HG02852 (cell line): ENCODE data around the gene ZNF516.

Source experiments
- ATAC-seq: cut with Tn5 transposase; IDR thresholded peaks from one replicate; pipeline ENCODE4 v1.9.1; 2021; ENCODE audit warnings: mild to moderate bottlenecking, moderate library complexity; ENCODE audit not compliant: unreplicated experiment

The ZNF516 gene

DNA sequence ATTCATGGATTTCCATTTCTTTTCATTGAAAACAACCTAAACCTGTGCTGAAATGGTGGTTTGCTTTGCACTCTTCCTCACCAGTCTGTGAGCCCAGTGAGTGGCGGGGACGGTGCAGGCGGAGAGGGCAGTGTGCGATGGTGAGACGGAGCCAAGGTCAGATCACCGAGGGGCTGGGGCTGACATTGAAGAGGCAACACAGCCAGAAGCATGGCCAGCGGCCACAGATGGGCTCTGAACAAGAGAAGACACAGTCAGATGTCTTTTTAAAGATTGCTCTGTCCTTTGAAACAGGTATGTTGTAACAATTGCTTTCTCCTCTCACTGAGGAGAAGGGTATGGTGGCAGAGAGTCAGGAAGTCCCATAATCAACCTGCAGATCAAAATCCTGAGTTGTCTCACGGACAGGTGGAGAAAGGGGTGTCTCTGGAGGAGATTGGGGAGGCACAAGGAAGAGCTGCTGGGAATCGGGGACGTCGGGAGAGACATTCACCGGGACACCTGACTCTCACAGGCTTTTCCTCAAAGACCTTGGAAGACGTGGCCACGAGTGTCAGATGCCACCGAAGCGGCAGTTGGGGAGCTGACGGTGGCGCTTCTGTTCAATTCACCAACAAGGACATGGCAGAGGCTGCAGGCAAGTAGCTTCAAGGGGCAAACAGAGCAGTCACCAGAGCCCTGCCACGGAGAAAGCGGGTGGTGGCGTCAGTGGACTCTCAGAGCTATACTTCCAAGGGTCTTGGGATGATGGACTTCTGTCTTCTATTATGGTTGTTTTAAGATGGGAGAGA, 12.1 kb upstream of the ZNF516 start:
- ATAC-seq, result no peak

DNA sequence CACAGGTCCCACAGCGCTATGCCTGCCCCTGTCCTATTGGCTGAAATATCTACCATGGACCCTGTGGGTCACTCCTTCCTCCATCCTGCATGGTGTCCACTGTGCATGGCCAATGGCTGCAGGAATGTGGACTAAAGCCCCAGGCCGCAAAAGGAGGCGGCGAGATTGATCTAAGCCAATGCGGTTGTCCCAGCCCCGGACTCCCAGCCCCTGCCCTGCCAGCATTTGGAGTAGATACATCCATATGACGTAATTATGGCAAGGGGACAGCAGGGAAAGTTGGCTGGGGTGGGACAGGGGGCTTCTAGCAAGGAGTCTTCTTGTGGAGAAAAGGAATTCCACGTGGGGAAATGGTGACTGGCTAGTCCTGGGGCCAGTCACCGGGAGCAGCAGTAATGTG, 11.4 kb upstream of the ZNF516 start:
- no peak for ATAC-seq

DNA sequence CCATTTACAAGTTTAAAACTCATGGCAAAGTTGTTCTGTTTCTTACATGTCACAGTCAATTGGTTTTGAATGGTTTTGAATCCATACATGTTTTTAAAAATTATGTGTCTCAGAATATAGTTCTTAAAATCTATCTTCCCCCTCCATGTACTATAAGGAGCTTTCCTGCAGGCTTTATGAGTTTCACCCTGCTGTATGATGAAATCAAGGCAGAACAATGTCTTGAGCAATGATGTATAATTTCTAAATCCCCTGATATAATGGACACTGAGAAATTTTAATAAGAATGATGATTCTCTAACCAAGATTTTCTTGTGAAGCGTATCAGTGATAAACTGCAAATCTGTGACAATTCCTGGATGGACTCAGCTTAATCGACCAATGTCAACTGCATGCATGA, 10.6 kb upstream of the ZNF516 start:
- ATAC-seq, result no peak

DNA sequence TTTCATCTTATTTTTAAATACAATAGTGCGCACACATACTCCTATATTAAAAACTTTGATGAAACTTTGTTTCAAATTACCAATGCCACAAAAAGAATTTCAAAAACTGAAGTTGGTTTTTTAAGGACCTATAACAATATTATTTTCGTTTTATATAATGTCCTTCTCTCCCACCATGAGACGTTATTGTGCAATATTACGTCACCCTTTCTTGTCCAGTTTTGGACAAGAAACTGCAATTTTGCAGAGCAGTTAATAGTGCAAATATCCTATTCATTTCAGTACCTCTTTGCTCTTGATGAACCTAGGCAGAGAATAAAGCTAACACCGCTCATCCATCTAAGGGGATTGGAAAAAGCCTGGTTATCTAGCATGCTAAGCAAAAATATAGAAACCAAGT, 9.7 kb upstream of the ZNF516 start:
- ATAC-seq, result no peak

DNA sequence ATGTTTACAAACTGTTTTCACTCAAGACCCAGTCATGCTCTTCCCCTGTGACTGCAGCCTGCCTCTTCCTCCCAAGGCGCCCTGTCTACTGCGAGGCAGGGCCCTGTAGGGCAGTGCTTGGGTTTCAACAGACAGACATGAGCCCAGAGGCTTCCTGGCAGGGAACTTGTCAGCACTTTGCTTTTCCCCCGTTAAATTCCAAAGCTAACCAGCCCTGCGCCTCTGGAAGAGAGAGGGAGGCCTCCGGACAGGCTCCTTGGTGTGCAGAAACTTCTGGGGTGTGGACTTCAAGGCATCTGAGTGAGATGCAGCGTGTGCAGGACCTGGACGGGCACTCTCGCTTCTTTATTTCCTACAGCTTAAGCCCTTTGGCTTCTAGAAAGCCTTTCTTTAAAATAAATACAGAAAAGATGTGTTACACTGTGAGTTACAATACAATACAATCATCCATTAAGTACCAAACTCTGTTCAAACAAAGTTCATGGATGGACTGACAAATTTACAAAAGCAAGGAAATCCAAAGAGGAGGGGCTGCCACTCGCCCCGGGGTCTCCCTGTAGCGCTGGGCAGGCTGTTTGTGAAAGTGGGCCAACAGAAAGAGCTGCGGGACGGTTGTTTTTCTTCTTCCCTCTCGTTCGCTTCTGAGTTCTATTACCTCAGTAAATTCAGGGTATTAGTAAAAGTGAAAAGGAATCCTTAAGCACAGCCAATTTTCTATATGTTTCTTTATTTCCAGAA, 8.8 kb upstream of the ZNF516 start:
- ATAC-seq, result no peak

DNA sequence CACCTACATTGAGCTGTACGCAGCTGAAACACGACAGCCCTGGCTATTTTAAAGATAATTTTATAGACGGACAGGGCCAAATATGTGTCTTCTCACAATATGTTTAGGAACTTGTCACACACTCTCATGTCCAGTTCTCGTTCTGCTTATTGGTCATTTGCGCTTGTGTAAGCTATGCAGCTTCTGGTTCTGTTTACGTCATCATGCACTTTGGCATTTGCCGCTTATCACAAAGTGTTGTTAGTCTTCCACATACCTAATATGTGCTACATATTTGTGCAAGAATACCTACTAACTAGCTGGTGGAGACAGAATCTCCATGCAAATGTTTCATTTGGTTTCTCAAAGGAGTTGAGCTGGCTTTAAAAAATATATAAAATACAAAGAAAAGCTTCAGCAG, 7.5 kb upstream of the ZNF516 start:
- no peak for ATAC-seq

DNA sequence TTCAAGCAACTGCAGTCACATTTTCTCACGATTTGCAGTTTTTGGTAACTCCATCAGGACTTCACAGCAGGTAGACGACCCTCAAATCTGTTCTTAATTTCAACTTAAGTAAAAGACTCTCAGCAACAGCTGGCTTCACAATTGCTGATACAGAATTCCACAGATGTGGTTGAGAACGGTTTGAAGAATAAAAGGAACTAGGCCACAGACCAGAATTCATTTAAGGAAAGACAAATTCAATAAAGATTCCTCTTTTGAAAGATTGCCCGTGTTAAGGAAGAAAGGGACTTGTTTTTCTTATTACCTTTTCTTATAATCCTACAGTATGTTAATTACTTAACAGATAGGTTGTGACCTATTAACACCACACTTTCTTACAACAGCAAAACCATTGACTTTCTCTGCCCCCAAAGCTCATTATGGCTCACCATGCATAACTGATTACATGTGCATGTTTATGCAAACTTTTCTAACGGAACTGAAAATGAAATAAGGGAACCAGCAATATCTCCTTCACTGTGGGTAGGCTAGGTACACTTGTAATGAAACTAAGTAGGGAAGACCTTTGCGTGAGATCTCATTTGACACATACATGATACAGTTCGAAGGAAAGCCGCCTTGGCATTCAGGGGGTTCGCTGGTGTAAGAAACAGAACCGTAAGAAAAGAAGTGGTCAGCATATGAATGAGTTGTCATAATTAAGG, 4.7 kb upstream of the ZNF516 start:
- ATAC-seq, result peak; percentile 92

DNA sequence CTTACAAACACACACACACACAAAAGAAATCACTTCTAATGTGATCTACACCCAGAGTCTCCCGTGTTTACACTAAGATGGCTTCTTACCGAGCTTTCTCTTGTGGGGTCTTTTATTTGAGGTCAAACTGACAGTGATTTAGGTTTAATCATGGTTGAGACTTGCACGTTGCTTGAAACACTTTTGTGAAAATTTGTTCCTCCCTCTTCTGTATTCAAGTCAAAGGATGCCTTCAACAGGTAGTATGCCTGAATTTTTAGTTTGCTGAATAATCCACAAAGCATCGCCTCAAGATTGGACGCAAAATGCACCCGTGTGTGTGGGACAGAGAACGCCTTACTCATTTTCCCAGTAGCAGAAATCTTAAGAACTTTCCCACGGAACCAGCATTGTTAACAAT, 4.0 kb upstream of the ZNF516 start:
- ATAC-seq, result no peak

DNA sequence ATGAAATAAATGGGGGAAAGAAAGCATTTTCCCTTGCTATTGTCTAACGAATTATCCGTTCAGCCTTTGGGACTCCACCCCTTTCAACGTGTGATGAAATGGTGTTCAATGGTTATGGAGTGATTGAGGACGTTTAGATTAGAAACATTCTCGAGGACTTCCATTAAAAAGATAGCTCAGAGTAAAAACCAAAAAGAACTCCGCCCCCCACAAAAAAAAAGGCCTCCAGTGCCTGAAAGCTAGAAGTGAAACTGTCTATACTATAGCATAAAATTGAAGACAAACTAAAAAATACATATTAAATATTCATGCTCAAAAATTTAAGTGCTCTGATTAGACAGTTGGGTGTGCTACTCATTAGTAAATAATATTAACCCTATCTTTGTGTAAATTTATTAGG, 3.0 kb upstream of the ZNF516 start:
- ATAC-seq, result no peak

DNA sequence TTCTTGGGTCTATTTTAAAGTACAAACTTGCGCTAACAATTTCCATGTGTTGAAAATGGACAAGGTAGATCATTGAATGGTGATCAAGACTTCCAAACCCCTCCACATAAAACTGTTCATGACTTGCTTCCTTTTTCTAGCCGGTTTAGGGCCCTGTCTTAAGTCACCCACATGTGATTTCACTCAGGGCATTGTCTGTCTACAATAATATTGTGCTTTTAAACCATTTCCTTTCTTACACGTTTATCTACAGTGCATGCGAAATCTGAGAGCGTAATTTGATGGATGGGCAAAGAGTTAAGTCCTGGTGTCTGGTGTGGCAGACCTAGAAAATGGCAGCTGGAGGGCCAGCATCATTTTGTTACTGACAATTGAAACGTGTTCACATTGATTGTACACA, 2.0 kb upstream of the ZNF516 start:
- no peak for ATAC-seq

DNA sequence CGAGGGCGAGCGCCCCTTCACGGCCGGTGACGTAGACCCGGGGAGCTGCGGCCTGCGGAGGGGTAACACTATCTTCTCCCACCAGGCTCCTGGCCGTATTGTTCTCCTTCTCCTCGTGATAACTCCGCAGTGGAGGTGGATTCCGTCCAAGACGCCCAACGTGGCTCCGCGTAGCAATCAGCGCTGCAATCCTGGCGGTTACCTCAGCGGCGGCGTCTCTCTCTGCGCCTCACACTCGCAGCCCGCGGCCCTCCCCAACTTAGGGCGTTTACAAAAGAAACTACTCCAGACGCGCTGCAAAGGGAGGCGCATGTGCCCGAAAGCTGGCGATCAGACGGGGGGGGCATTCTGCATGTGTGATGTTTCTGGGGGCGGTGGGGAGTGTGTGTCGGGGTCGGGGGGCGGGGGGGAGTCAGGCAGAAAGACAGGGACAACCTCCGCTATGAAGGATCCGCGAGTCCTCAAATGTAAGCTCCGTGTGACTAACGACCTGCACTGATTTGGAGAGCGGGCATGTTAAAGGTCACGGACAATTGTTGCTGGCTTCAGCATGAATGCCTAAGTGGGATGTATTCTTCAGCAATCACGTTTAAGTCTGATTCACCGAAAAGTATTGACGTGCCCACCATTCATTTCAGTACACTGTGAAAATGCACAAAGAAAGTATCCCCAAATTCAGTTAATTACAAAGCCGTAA, 1.3 kb upstream of the ZNF516 start:
- no peak for ATAC-seq

DNA sequence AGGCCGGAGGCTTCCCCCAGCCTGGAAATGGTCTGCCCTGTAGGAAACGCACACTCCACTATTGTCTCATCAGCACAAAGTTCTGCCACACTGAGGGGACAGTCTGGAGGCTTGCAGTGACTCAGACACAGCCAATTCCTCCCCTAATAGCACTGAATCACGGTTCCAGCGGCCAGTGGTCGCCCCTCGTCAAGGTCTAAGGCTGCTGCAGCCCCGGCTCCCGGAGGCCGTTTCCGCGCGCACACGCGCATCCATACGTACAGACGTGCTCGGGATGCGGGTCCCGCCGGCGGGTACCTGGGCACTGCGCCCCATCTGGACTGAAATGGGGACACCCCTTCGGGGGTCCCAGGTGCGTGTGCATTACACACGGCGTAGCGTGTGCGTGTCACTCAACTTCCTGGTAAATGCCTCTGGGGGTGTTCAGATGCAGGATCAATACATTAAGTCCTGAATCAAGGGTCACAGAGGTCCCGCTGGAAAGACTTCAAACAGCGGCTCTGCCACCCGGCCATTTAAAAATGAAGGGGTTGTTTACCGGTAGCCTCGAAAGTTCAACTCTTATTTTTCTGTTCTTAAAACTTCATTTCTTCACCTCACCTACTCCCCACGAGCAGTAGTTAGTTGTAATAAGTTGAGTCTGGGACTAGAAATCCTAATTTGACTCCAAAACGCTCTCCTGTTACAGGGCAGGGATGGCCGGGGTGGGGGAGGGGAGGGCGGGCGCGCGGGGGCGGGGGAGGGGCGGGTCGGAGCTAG, 572 bp upstream of the ZNF516 start:
- ATAC-seq, result no peak

DNA sequence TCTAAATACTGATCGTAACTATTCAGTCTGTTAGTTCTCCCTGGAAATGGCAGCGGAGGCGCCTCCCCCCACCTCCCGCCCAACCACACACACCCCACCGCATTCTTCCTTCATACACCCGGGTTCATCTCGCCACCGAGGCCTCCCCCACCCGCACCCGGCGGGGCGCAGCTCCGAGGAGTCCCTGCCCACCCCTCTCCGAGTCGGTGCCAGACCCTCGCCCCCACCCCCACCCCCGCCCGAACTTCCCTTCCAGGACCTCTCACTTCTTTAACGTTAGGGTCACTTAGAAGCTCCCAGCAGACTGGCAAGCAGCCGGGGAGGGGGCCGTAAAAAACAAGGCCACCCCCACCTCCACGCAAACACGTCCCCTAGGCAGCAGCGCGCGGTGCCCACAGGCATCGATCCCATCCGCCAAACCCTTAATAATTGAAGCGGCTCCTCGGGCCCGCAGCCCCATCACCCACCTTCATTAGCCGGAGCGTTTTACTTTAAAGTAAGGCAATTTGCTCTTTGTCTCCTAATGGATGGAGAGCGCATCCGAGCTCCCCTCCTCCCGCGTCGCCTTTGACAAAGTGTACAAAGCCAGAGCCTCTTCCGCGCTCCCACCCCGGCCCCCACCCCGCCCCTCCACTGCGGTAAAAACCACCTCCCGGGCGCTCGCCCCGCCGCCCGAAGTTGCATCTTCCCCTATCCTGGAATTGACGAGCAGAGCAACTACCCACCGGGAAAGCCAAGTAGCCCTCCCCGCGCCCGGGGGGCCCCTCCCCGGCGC, 624 bp downstream of the ZNF516 start:
- ATAC-seq, result no peak

DNA sequence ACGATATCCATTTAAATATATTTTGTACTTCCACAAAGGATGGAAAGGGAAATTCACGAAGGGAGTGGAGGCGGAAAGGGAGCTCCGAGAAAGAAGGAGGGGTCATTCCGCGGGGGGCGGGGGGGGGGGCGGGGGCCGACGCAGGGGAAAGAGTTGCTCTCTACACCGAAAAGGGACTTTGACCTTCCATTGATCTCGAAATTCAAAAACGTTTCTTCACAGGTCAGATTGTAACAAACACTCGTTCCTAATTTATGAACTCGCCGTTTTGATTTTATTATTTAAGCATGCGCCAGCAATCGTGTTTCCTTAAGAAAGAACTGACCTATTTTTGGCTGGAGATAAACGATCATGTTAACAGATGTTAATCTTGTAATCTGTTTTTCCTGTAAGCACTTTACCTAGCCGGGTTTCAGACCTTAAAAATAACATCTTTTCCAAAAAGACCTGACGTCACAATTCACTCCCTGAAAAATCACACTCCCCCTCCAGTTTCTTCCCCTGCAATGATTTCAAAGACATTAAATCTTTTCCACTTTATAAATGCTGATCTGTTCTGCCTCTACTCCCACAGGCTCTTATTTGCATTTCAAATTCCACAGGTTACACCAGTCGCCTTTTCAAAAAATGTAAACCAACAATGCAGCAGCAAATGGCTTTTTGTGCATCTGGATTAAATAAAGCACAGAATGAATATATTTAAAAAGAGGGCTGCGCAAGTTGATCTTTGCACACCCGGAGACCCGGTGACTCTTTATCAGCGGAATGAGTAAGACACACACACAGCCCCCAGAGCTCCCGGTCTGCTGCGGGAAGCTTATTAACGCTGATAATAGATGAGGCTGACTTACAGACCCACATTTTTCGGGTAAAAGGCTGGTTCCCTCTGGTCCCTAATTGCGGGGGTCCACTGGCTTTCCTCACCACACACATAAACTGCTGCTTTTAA, 1.6 kb downstream of the ZNF516 start:
- peak; percentile 17 for ATAC-seq

DNA sequence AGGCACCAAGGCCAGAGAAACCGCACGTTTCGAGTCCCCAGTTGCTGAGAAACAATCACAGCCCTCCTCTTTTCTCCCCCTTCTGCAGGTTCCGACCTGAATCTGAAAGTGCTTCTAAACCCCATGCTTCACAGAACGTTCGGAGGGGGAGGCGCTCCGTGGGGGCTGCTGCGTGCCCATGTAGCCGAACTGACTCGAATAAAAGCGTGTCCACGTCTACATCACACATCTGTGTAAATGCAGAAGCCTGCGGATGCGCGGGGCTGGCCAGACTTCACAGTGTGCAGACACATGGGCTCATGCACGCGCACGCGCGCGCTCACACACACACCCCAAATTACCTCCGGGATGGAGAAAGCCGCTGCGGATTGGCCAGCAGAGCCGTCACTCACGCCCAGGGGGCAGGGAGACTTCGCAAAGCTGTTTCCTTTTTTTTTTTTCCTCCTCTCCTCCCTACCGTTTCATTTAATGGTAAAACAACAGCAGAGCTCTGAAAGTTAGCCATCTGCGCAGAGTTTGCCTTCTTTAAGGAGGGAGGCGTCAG, 2.3 kb downstream of the ZNF516 start:
- peak; percentile 79 for ATAC-seq

DNA sequence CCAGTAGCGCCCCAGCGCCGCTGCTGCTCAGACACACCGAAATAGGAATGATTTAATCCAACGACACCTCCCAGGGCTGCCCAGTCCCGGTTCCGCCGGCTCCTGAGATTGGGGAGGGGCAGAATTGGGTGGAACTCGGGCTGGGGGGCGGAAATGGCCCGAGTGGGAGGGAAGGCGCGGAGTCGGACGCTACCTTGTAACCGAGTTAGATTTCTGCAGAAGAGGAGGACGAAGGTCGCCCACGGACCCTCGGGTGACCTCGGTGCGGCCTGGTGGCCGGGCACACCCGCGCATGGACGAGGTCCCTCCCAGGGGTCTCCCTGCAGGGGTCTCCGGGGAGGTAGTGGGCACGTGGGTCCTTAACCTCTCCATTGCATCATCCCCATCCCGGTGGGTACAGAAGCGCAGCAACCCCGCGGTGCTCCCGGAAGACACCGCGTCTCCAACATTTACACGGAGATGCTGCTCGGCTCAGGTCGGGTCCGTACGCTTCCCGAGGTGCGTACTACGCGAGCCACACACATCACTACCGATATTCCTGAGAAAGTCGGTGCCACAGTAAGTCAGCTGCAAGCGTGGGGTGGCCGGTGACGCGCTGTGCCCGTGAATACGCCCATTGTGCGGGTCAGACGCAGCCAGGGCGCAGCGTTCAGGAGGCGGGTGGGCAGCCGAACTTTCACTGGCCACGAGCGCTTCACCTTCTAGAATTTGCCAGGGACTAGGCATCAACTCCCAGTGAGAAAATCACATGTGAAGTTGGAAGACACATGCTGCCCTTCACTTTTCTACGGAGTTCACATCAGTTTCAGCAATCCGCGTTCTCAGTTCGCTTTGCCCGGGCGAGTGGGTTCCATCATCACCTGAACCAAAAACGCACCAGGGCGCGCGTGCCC, 3.0 kb downstream of the ZNF516 start:
- no peak for ATAC-seq

DNA sequence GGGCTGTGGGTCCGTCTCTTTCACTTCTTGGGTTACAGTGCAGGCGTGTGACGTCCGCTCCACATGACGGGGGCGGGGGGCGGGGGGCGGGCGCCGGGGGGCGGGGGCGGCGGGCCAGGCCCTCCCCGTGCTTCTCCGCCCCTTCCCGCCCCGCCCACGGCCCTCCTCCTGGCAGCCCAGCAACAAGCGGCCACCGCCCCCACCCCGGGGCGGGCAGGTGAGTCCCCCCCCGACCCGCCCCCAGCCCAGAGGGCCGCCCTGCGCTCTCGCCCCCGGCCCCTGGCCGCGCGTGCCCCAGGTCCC, 3.6 kb downstream of the ZNF516 start:
- ATAC-seq, result no peak
